Spleen (tissue), 11 donors: ENCODE measurements around the gene ZNF581. TPM values are rescaled to one million over a fixed set of nuclear protein-coding genes. Genes with fewer than 3 reads are reported as not detected.

Experiments used
- DNase-seq: peaks from one replicate; pipeline ENCODE4 v3.0.0-alpha.2; 2020
- H3K27ac ChIP-seq, 8 donors: fragments of 200-600 bp; sonication (generic) in 7 of 8; 1 replicate in 4 of 8; 2 replicates in 4 of 8; pipeline versions ENCODE4 v1.5.0 to v1.8.0; 2016 to 2021; ENCODE audit warnings: inconsistent platforms in 4 of 8, mild to moderate bottlenecking in 4 of 8, moderate library complexity in 1 of 8
- H3K27me3 ChIP-seq, 7 donors: fragments of 200-600 bp; sonication (generic) in 6 of 7; replicated peaks in 1 of 7; 1 replicate in 4 of 7; 2 replicates in 3 of 7; pipeline versions ENCODE4 v1.5.0 to v1.8.0; 2016 to 2021; ENCODE audit warnings: inconsistent platforms in 3 of 7, mild to moderate bottlenecking in 1 of 7
- H3K36me3 ChIP-seq, 6 donors: fragments of 200-600 bp; sonication (generic) in 5 of 6; 1 replicate in 4 of 6; 2 replicates in 2 of 6; pipeline versions ENCODE4 v1.5.0 to v1.8.0; 2016 to 2021; ENCODE audit warnings: inconsistent platforms in 2 of 6
- H3K4me1 ChIP-seq, 6 donors: fragments of 200-600 bp; sonication (generic) in 5 of 6; 1 replicate in 3 of 6; 2 replicates in 3 of 6; pipeline versions ENCODE4 v1.5.0 to v1.8.0; 2016 to 2021; ENCODE audit warnings: inconsistent platforms in 3 of 6
- H3K4me3 ChIP-seq, 8 donors: fragments of 200-600 bp; sonication (generic) in 7 of 8; 1 replicate in 4 of 8; 2 replicates in 4 of 8; pipeline versions ENCODE4 v1.5.0 to v1.8.0; 2016 to 2021; ENCODE audit warnings: inconsistent platforms in 4 of 8, mild to moderate bottlenecking in 4 of 8, moderate library complexity in 2 of 8
- H3K9me3 ChIP-seq, 8 donors: fragments of 200-600 bp; sonication (generic) in 7 of 8; 1 replicate in 4 of 8; 2 replicates in 4 of 8; pipeline versions ENCODE4 v1.5.0 to v1.8.0; 2016 to 2021; ENCODE audit warnings: inconsistent platforms in 4 of 8
- CTCF ChIP-seq, 11 experiments: fragments of 200-600 bp in 7 of 11; fragments of 450-650 bp in 4 of 11; sonication (generic) in 4 of 11; IDR thresholded peaks in 8 of 11; conservative IDR thresholded peaks in 3 of 11; 1 replicate in 7 of 11; 2 replicates in 4 of 11; pipeline versions ENCODE4 v1.4.0 to v1.8.0; 2016 to 2021; ENCODE audit warnings: antibody characterized with exemption in 11 of 11, inconsistent platforms in 4 of 11, mild to moderate bottlenecking in 1 of 11
- POLR2A ChIP-seq, 3 donors: fragments of 450-650 bp; IDR thresholded peaks; one replicate each; pipeline ENCODE4 v1.5.1; 2017; ENCODE audit warnings: antibody characterized with exemption in 3 of 3, mild to moderate bottlenecking in 1 of 3
- POLR2AphosphoS5 ChIP-seq, 3 donors: sonication (generic); formaldehyde crosslinking; IDR thresholded peaks; one replicate each; pipeline ENCODE4 v1.5.1; 2017; ENCODE audit warnings: antibody characterized with exemption in 3 of 3
- WGBS, 5 donors: extraction: QIAGEN DNeasy Blood & Tissue Kit in 3 of 5; methylation state at CpG; one replicate each; pipeline versions ENCODE4 v1.1.5 to v1.1.7; 2013 to 2018; 5-methylcytosine and 5-hydroxymethylcytosine counted together
- intact Hi-C: fragments of 100-400 bp; cut with DNase I; formaldehyde crosslinking; loops from one replicate; pipeline ENCODE4 v1.15.0; 2023; ENCODE audit warnings: low total_unique reads
- polyA plus RNA-seq, 3 donors: library from polyadenylated mRNA; stranded (reverse); fragments of 200-250 nt; gene quantifications; one replicate each; pipeline ENCODE4 v1.2.1, GENCODE V29; 2013
- total RNA-seq, 7 donors: library from RNA; depleted of rRNA in 3 of 7; stranded (reverse); fragments of >200 nt in 3 of 7; fragmentation: NEBNext Ultra II Directional in 4 of 7; extraction: Animal tissue kit (Norgen Biotek cat#: 25700) in 4 of 7; gene quantifications; one replicate each; pipeline versions ENCODE4 v1.1.0 to v1.2.1, GENCODE V29; 2016 to 2021
- donor health status: healthy with polysubstance abuse.
- donor health status: DM: no; HTN: no; CAD: no; lungs with moderate emphysema.
- donor health status: DM: no; HTN: no; CAD: no.
- donor health status: Bipolar disorder and iron deficiency.
- donor health status: healthy.
- donor health status: DM: no; HTN: no; CAD: no.
- donor health status: DM: yes; HTN: yes; CAD: no.

ZNF581 gene
- total and polyA plus RNA-seq, 10 donors, result 21.4 to 46.5 (median 30.2) TPM

- intact Hi-C loops, result no loop called here
- WGBS, 5 donors, result 75 to 89% (median 84%) methylated on average over 9 of the region's 9 CpGs
- Histone ChIP-seq H3K4me3 (no peak overlapping the region), H3K27me3 (no peaks in the 10 kb centered on the region), H3K36me3 (peaks cover 0 to 98% (median 79%) of the 10 kb centered on the region in 6 donors), H3K9me3 (no peaks in the 10 kb centered on the region), H3K27ac (peak overlapping the region in 2 of 8 donors; percentile 98 to 99), H3K4me1 (peaks cover 46 to 95% (median 68%) of the 10 kb centered on the region in 6 donors)
- TF ChIP-seq CTCF (IDR thresholded peaks at IDR 0.05 in 8 of 11, conservative IDR thresholded peaks at IDR 0.05 in 3 of 11), result no peak
- TF ChIP-seq POLR2A (IDR thresholded peaks at IDR 0.05), result no peak
- no peak for TF ChIP-seq POLR2AphosphoS5 (IDR thresholded peaks at IDR 0.05)
- DNase-seq, result no peak
Measured at GRCh38 chr19:55681131-55682092, 38.0 kb downstream of the ZNF581 start.

- no peak overlapping the region for H3K4me3 ChIP-seq
- 87 to 95% (median 93%) methylated on average over 22 of the region's 22 CpGs for WGBS, 5 donors
Measured at GRCh38 chr19:55683449-55684261, 40.2 kb downstream of the ZNF581 start.

GRCh38 chr19:55684946-55685681 lies 41.7 kb downstream of the ZNF581 start:
- intact Hi-C loops, result no loop called here
- no peaks in the 10 kb centered on the region for H3K9me3 ChIP-seq
- H3K27me3 ChIP-seq, result no peaks in the 10 kb centered on the region
- DNase-seq, result peak; percentile 73
- H3K36me3 ChIP-seq, result peaks cover 0 to 100% (median 90%) of the 10 kb centered on the region in 6 donors
- TF ChIP-seq CTCF (IDR thresholded peaks at IDR 0.05 in 8 of 11, conservative IDR thresholded peaks at IDR 0.05 in 3 of 11), result no peak
- TF ChIP-seq POLR2AphosphoS5 (IDR thresholded peaks at IDR 0.05), result peak in 2 of 3 donors; percentile 25 to 66
- WGBS, 5 donors, result 95 to 97% (median 96%) methylated on average over 42 to 60 of the region's 60 CpGs
- no peak overlapping the region for H3K4me3 ChIP-seq
- no peak overlapping the region for H3K27ac ChIP-seq
- H3K4me1 ChIP-seq, result peaks cover 9 to 94% (median 50%) of the 10 kb centered on the region in 6 donors

More at GRCh38 chr19:55683449-55684261, 40.2 kb downstream of the ZNF581 start:
- H3K4me1 ChIP-seq, result peaks cover 23 to 95% (median 64%) of the 10 kb centered on the region in 6 donors
- intact Hi-C loops, result no loop called here
- no peaks in the 10 kb centered on the region for H3K27me3 ChIP-seq
- H3K36me3 ChIP-seq, result peaks cover 0 to 100% (median 90%) of the 10 kb centered on the region in 6 donors
- no peaks in the 10 kb centered on the region for H3K9me3 ChIP-seq
- TF ChIP-seq CTCF (IDR thresholded peaks at IDR 0.05 in 8 of 11, conservative IDR thresholded peaks at IDR 0.05 in 3 of 11) (no peak), POLR2AphosphoS5 (IDR thresholded peaks at IDR 0.05) (no peak), POLR2A (IDR thresholded peaks at IDR 0.05) (no peak)
- no peak for DNase-seq
- no peak overlapping the region for H3K27ac ChIP-seq
